PC-9 (cell line): ENCODE data around the gene CCR4. TPM values are rescaled to one million over a fixed set of nuclear protein-coding genes. Genes with fewer than 3 reads are reported as not detected.

Experiments used
- BruUV-seq: library from RNA; stranded (reverse); fragments of 400-500 nt; replicated peaks from 2 replicates; lab custom pipeline; 2021; lab: Mats Ljungman, UMichigan
- CTCF ChIA-PET: fragments of 300-600 bp; sonication (Branson Sonifier 250); formaldehyde crosslinking; loops from one replicate; lab custom pipeline; 2022; ENCODE audit warnings: antibody characterized with exemption; lab: Charles Lee
- POLR2A ChIA-PET: fragments of 300-600 bp; sonication (Branson Sonifier 250); formaldehyde crosslinking; loops from one replicate; lab custom pipeline; 2022; ENCODE audit warnings: antibody characterized with exemption; ENCODE audit not compliant: unreplicated experiment; lab: Charles Lee
- DNase-seq, 2 experiments: peaks; one replicate each; pipeline versions ENCODE4 v3.0.0 to v3.0.0-alpha.2; 2015 to 2022; ENCODE audit warnings: mixed read lengths in 1 of 2
- H2AFZ ChIP-seq: fragments of 200-600 bp; sonication (generic); 2 replicates; pipeline ENCODE4 v1.8.1; 2017; ENCODE audit warnings: antibody characterized with exemption
- H3F3A ChIP-seq: fragments of 200-600 bp; sonication (generic); 2 replicates; pipeline ENCODE4 v1.8.1; 2017; ENCODE audit warnings: antibody characterized with exemption, mild to moderate bottlenecking, low read depth; ENCODE audit not compliant: insufficient read depth
- H3K27ac ChIP-seq: fragments of 200-600 bp; sonication (generic); 2 replicates; pipeline ENCODE4 v1.6.1; 2016; ENCODE audit warnings: mixed run types
- H3K27me3 ChIP-seq: fragments of 200-600 bp; sonication (generic); 2 replicates; pipeline ENCODE4 v1.6.1; 2016; ENCODE audit warnings: low read depth, mixed run types; ENCODE audit not compliant: insufficient read depth
- H3K36me3 ChIP-seq: fragments of 200-600 bp; sonication (generic); 2 replicates; pipeline ENCODE4 v1.6.1; 2016; ENCODE audit warnings: low read depth, mixed run types
- H3K4me1 ChIP-seq: fragments of 200-600 bp; sonication (generic); replicated peaks from 2 replicates; pipeline ENCODE4 v1.6.1; 2016; ENCODE audit warnings: mixed run types; ENCODE audit not compliant: insufficient read depth
- H3K4me2 ChIP-seq: fragments of 200-600 bp; sonication (generic); 2 replicates; pipeline ENCODE4 v1.6.1; 2017; ENCODE audit warnings: mixed run types
- H3K4me3 ChIP-seq: fragments of 200-600 bp; sonication (generic); 2 replicates; pipeline ENCODE4 v1.6.1; 2016; ENCODE audit warnings: mixed run types
- H3K79me2 ChIP-seq: fragments of 200-600 bp; sonication (generic); 2 replicates; pipeline ENCODE4 v1.6.1; 2017; ENCODE audit warnings: low read depth, mixed run types
- H3K9me2 ChIP-seq: fragments of 200-600 bp; sonication (generic); 2 replicates; pipeline ENCODE4 v1.8.1; 2017; ENCODE audit warnings: mild to moderate bottlenecking; ENCODE audit not compliant: insufficient read depth
- H3K9me3 ChIP-seq: fragments of 200-600 bp; sonication (generic); 2 replicates; pipeline ENCODE4 v1.8.1; 2016; ENCODE audit warnings: low read depth; ENCODE audit not compliant: insufficient read depth
- H4K20me1 ChIP-seq: fragments of 200-600 bp; sonication (generic); 2 replicates; pipeline ENCODE4 v1.8.1; 2017; ENCODE audit not compliant: insufficient read depth
- EZH2 ChIP-seq: fragments of 200-600 bp; sonication (generic); IDR thresholded peaks from 2 replicates; pipeline ENCODE4 v1.8.0; 2017; ENCODE audit warnings: antibody characterized with exemption, low read depth
- intact Hi-C: fragments of 100-400 bp; cut with micrococcal nuclease; formaldehyde crosslinking; loops from one replicate; pipeline ENCODE4 v1.10.0; 2022; ENCODE audit not compliant: unreplicated experiment
- total RNA-seq: library from RNA; stranded (reverse); gene quantifications from 2 replicates; pipeline ENCODE4 v1.2.3, GENCODE V29; 2021
- TF ChIP-seq, protein P1 (sequence below): fragments of 200-600 bp; sonication (generic); conservative IDR thresholded peaks from 2 replicates; pipeline ENCODE4 v1.6.1; 2017; ENCODE audit warnings: mixed run types, antibody characterized with exemption, mild to moderate bottlenecking, moderate library complexity

CCR4 gene
- total RNA-seq, 1 experiment from 2014 or later, result not detected

DNA sequence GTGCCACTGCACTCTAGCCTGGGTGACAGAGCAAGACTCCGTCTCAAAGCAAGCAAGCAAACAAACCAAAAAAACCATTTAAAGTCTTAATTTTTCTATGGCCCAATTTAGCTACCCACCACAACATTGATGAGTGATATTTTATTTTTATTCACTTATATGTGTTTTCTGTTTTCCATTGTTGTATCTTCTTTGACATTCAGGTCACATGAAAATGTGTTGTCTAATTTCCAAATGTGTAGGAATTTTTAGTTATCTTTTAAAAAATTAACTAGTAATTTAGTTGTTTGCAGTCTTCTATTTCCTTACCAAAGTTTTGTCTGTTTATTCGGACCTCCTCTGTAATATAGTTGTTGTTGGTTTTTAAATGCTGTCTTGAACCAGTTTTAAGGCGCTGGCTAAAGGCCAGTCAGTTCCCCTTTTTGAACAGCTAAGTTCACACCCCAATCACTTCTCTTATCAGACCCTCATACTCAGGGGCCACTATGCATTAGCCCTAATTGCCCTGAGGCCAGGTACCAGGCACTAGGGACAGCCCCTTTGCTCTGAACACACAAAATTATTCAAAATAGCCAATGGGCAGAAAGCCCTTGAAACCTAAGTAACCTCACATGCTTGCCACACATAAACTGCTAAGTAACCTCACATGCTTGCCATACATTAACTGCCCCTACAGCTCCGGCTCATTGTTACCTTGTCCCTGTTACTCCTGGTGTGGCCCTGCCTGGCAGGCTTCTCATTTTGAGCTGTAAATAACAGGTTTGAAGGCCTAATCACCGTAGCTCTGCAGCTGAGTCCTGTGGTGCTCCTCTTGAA lies 4.3 kb upstream of the CCR4 start:
- H3K79me2 ChIP-seq, result no peaks in the 10 kb centered on the region
- intact Hi-C loops, result loop anchor here (1.0 to 5.0 kb wide), 4 partner anchors 127 to 840 kb away; no protein-coding TSS in a partner anchor
- H3K27me3 ChIP-seq, result no peaks in the 10 kb centered on the region
- H4K20me1 ChIP-seq, result no peaks in the 10 kb centered on the region
- no peaks in the 10 kb centered on the region for H3K36me3 ChIP-seq
- no peak overlapping the region for H3K27ac ChIP-seq
- no peak overlapping the region for H2AFZ ChIP-seq
- no peak for TF ChIP-seq EZH2
- TF ChIP-seq, protein P1, sequence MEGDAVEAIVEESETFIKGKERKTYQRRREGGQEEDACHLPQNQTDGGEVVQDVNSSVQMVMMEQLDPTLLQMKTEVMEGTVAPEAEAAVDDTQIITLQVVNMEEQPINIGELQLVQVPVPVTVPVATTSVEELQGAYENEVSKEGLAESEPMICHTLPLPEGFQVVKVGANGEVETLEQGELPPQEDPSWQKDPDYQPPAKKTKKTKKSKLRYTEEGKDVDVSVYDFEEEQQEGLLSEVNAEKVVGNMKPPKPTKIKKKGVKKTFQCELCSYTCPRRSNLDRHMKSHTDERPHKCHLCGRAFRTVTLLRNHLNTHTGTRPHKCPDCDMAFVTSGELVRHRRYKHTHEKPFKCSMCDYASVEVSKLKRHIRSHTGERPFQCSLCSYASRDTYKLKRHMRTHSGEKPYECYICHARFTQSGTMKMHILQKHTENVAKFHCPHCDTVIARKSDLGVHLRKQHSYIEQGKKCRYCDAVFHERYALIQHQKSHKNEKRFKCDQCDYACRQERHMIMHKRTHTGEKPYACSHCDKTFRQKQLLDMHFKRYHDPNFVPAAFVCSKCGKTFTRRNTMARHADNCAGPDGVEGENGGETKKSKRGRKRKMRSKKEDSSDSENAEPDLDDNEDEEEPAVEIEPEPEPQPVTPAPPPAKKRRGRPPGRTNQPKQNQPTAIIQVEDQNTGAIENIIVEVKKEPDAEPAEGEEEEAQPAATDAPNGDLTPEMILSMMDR, result no peak
- H3K9me2 ChIP-seq, result no peaks in the 10 kb centered on the region
- ChIA-PET CTCF (interaction anchor here (0.6 to 1.1 kb wide), 2 partner anchors 245 to 840 kb away, joined by 3 read pairs; no protein-coding TSS in a partner anchor), POLR2A (no interaction called here)
- no peaks in the 10 kb centered on the region for H3F3A ChIP-seq
- no peaks in the 10 kb centered on the region for H3K9me3 ChIP-seq
- no peaks in the 10 kb centered on the region for H3K4me1 ChIP-seq
- H3K4me2 ChIP-seq, result no peak overlapping the region
- BruUV-seq, result no TSS peak
- DNase-seq, result no peak
- no peak overlapping the region for H3K4me3 ChIP-seq

DNA sequence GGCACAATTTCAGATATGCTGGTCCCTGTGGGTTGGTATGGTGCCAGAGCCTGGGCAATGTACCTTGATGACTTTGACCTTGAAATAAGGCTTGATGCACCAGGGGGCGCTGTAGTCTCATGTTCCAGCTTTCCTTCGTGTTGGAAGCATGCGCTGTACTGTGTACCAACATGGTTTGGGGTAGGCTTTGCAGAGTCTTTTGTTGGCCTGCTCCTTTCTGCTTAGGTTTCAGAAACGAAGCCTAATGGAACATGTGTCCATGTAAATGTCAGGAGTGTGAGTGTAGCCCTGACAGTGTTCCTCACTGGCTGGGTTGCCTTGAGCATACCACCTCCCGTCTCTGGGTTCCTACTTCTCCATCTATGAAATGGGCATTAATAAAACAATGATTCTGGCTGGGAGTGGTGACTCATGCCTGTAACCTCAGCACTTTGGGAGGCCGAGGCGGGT lies 3.6 kb upstream of the CCR4 start:
- H3K9me2 ChIP-seq, result no peaks in the 10 kb centered on the region
- H3K27me3 ChIP-seq, result no peaks in the 10 kb centered on the region
- H3K4me3 ChIP-seq, result no peak overlapping the region
- H3F3A ChIP-seq, result no peaks in the 10 kb centered on the region
- no peaks in the 10 kb centered on the region for H3K36me3 ChIP-seq
- no peak overlapping the region for H2AFZ ChIP-seq
- ChIA-PET CTCF (no interaction called here), POLR2A (no interaction called here)
- no peak for TF ChIP-seq EZH2
- TF ChIP-seq, protein P1, result peak; percentile 73
- no peak overlapping the region for H3K27ac ChIP-seq
- no peaks in the 10 kb centered on the region for H3K4me1 ChIP-seq
- intact Hi-C loops, result loop anchor here (1.0 to 5.0 kb wide), 4 partner anchors 126 to 839 kb away; no protein-coding TSS in a partner anchor
- H3K79me2 ChIP-seq, result no peaks in the 10 kb centered on the region
- no peaks in the 10 kb centered on the region for H4K20me1 ChIP-seq
- peak; percentile 60 to 78 for DNase-seq
- H3K4me2 ChIP-seq, result no peak overlapping the region
- BruUV-seq, result no TSS peak
- no peaks in the 10 kb centered on the region for H3K9me3 ChIP-seq

- DNase-seq, result no peak
- H3K4me2 ChIP-seq, result no peak overlapping the region
- TF ChIP-seq EZH2, result no peak
- TF ChIP-seq, protein P1, result no peak
- intact Hi-C loops, result loop anchor here (5.0 kb wide), 2 partner anchors 168 to 423 kb away; no protein-coding TSS in a partner anchor
- CTCF ChIA-PET, result no interaction called here
- H3K4me1 ChIP-seq, result no peaks in the 10 kb centered on the region
- no peak overlapping the region for H2AFZ ChIP-seq
- H3K4me3 ChIP-seq, result no peak overlapping the region
- H3K36me3 ChIP-seq, result no peaks in the 10 kb centered on the region
- no peaks in the 10 kb centered on the region for H3K9me2 ChIP-seq
- H3K9me3 ChIP-seq, result no peaks in the 10 kb centered on the region
- no peaks in the 10 kb centered on the region for H3K79me2 ChIP-seq
- POLR2A ChIA-PET, result no interaction called here
- H3K27me3 ChIP-seq, result no peaks in the 10 kb centered on the region
- H3K27ac ChIP-seq, result no peak overlapping the region
- no TSS peak for BruUV-seq
- no peaks in the 10 kb centered on the region for H3F3A ChIP-seq
- no peaks in the 10 kb centered on the region for H4K20me1 ChIP-seq
Observed at GRCh38 chr3:32948625-32949445, 2.6 kb upstream of the CCR4 start.
